Choroid plexus epithelial cell (primary cell): ENCODE results near the gene RERE.

Experiments
- DNase-seq: peaks from one replicate; pipeline ENCODE4 v3.0.0-alpha.2; 2010; ENCODE audit warnings: low read depth
- H3K4me3 ChIP-seq: 2 replicates; pipeline ENCODE4 v1.5.1; 2011; ENCODE audit warnings: low read depth, mild to moderate bottlenecking, control low read depth, low read length, moderate library complexity
- CTCF ChIP-seq: conservative IDR thresholded peaks from 2 replicates; pipeline ENCODE4 v1.5.1; 2011; ENCODE audit warnings: low read depth, mild to moderate bottlenecking, control low read depth, inconsistent platforms, low read length, moderate library complexity

The RERE gene

GRCh38 chr1:8607906-8608305, 209.5 kb downstream of the RERE start:
- no peak overlapping the region for H3K4me3 ChIP-seq
- TF ChIP-seq CTCF: no peak
- no peak for DNase-seq

GRCh38 chr1:8604041-8604945, 213.1 kb downstream of the RERE start:
- DNase-seq: no peak
- TF ChIP-seq CTCF: no peak

GRCh38 chr1:8603220-8603616, 214.2 kb downstream of the RERE start:
- TF ChIP-seq CTCF: no peak
- H3K4me3 ChIP-seq: no peak overlapping the region

More at GRCh38 chr1:8604041-8604945, 213.1 kb downstream of the RERE start:
- H3K4me3 ChIP-seq: no peak overlapping the region

GRCh38 chr1:8602471-8603219, 214.8 kb downstream of the RERE start:
- TF ChIP-seq CTCF: no peak
- H3K4me3 ChIP-seq: no peak overlapping the region
- no peak for DNase-seq

More at GRCh38 chr1:8603220-8603616, 214.2 kb downstream of the RERE start:
- peak; percentile 24 for DNase-seq

GRCh38 chr1:8600336-8600735, 217.1 kb downstream of the RERE start:
- TF ChIP-seq CTCF: no peak
- no peak for DNase-seq
- H3K4me3 ChIP-seq: no peak overlapping the region

- no peak for DNase-seq
- no peak for TF ChIP-seq CTCF
- no peak overlapping the region for H3K4me3 ChIP-seq
These were observed 217.7 kb downstream of the RERE start for GRCh38 chr1:8599646-8600212.
